ENCODE measurements around the gene LIPK. TPM values are rescaled to one million over a fixed set of nuclear protein-coding genes. Genes with fewer than 3 reads are reported as not detected.
"Not testable (repeated sequence)": the region's sequence is repeated elsewhere in the genome, so short reads cannot be mapped to it uniquely, and the experiment has no call there.

The LIPK gene
- total and polyA plus RNA-seq, 2 of the 8 experiments (the other 6 are each of a cell fraction or from before 2014, with no cell fraction given) = not detected

GRCh38 chr10:88741921-88742320 is 35.9 kb downstream of the LIPK start:
- H3K36me3 ChIP-seq (ENCODE audit: control insufficient read depth in 2 of 4, insufficient read depth in 4 of 4, low read length in 3 of 4) = not testable (repeated sequence)

More at GRCh38 chr10:88741921-88742320, 35.9 kb downstream of the LIPK start:
- H2BK20ac ChIP-seq (ENCODE audit: low read length); H3K14ac ChIP-seq (ENCODE audit: insufficient read length); H4K20me1 ChIP-seq (replicated peaks in 1 of 2; ENCODE audit: control insufficient read depth in 1 of 2, insufficient read depth in 2 of 2, low read length in 2 of 2); H2BK120ac ChIP-seq (replicated peaks; ENCODE audit: low read depth, low read length); H2AFZ ChIP-seq (ENCODE audit: low read length); H3K9me3 ChIP-seq (ENCODE audit: insufficient read depth in 2 of 2, low read depth in 1 of 2, low read length in 1 of 2); H2BK12ac ChIP-seq (ENCODE audit: low read depth, low read length); H3K56ac ChIP-seq (replicated peaks; ENCODE audit: insufficient read length, low read depth, low read length); H2AK5ac ChIP-seq (ENCODE audit: low read depth, low read length); H3K27ac ChIP-seq (ENCODE audit: low read depth, low read length); H2BK5ac ChIP-seq (ENCODE audit: low read depth, low read length); H3K4me3 ChIP-seq (ENCODE audit: extremely low read depth in 1 of 4, insufficient read depth in 2 of 4, low read depth in 3 of 4, low read length in 4 of 4); H3K4me1 ChIP-seq (replicated peaks in 1 of 4; ENCODE audit: control insufficient read depth in 3 of 4, insufficient read depth in 4 of 4, low read length in 3 of 4); H3K18ac ChIP-seq (ENCODE audit: extremely low read depth, low read length); H4K91ac ChIP-seq (replicated peaks; ENCODE audit: insufficient read length, low read length); H3K23me2 ChIP-seq (ENCODE audit: low read depth, low read length); DNase-seq (ENCODE audit: low read depth in 1 of 2, low spot score in 2 of 2); H3K27me3 ChIP-seq (replicated peaks in 1 of 4; ENCODE audit: control insufficient read depth in 3 of 4, extremely low read depth in 1 of 4, insufficient read depth in 3 of 4, low read length in 3 of 4); H2BK15ac ChIP-seq (ENCODE audit: low read length); H3K4me2 ChIP-seq (ENCODE audit: insufficient read depth in 1 of 2, low read depth in 2 of 2, low read length in 2 of 2); H3K79me1 ChIP-seq (ENCODE audit: low read depth, low read length); POLR2A ChIA-PET (ENCODE audit: partially characterized antibody); H4K8ac ChIP-seq (ENCODE audit: extremely low read depth, insufficient read depth, low read length); H4K5ac ChIP-seq (ENCODE audit: insufficient read length, low read depth, low read length); H3K79me2 ChIP-seq (ENCODE audit: control insufficient read depth in 1 of 2, insufficient read depth in 2 of 2, low read length in 2 of 2); H3K9ac ChIP-seq (replicated peaks in 1 of 4; ENCODE audit: extremely low read depth in 1 of 4, low read depth in 3 of 4, low read length in 3 of 4); FAIRE-seq; H3K4ac ChIP-seq (replicated peaks; ENCODE audit: insufficient read length, low read depth, low read length); H3K23ac ChIP-seq (ENCODE audit: insufficient read length): not testable (repeated sequence)
- CTCF ChIA-PET (ENCODE audit: partially characterized antibody) = interaction anchor here (0.7 to 9.1 kb wide), 5 partner anchors 10 to 67 kb away, joined by 3 to 95 read pairs (median 4); no protein-coding TSS in a partner anchor
- WGBS, 2 experiments (ENCODE audit: extremely low coverage in 1 of 2, insufficient coverage in 1 of 2, insufficient read length in 1 of 2, insufficient replicate concordance in 2 of 2, low coverage in 1 of 2, low lambda C conversion rate in 2 of 2, missing lambda C conversion rate in 1 of 2) = 83% methylated on average over 5 of the region's 5 CpGs; no CpG with 5 or more reads in 1 of the 2 experiments

All from H1 (cell line).